HEK293 (cell line): ENCODE measurements around the gene GNG7.

Experiments
- CTCF ChIP-seq: fragments of 450-650 bp; formaldehyde crosslinking; IDR thresholded peaks from 2 replicates; pipeline ENCODE4 v1.5.1; 2016; ENCODE audit warnings: missing biosample characterization, missing genetic modification characterization
- ELK4 ChIP-seq: IDR thresholded peaks from 2 replicates; pipeline ENCODE4 v1.6.1; 2011; ENCODE audit warnings: mild to moderate bottlenecking, low read depth, low read length, borderline replicate concordance
- GLI2 ChIP-seq: fragments of 450-650 bp; formaldehyde crosslinking; IDR thresholded peaks from 2 replicates; pipeline ENCODE4; 2017; ENCODE audit warnings: missing biosample characterization, missing genetic modification characterization, low read depth, borderline replicate concordance
- IKZF3 ChIP-seq: fragments of 450-650 bp; IDR thresholded peaks from 2 replicates; pipeline ENCODE4 v1.5.0; 2018; ENCODE audit warnings: missing biosample characterization, mild to moderate bottlenecking, missing genetic modification characterization, moderate library complexity
- PBX3 ChIP-seq: sonication (generic); formaldehyde crosslinking; IDR thresholded peaks from 2 replicates; pipeline ENCODE4 v1.8.1; 2022; ENCODE audit warnings: mild to moderate bottlenecking, moderate library complexity, missing genetic modification reagents
- PRDM2 ChIP-seq: fragments of 450-650 bp; formaldehyde crosslinking; IDR thresholded peaks from 2 replicates; pipeline ENCODE4 v1.5.1; 2016; ENCODE audit warnings: missing biosample characterization, missing genetic modification characterization, borderline replicate concordance
- ZBTB49 ChIP-seq: fragments of 450-650 bp; formaldehyde crosslinking; IDR thresholded peaks from 2 replicates; pipeline ENCODE4 v1.5.1; 2016; ENCODE audit warnings: missing biosample characterization, missing genetic modification characterization, low read depth
- ZBTB8A ChIP-seq: fragments of 450-650 bp; formaldehyde crosslinking; IDR thresholded peaks from 2 replicates; pipeline ENCODE4 v1.5.1; 2016; ENCODE audit warnings: missing biosample characterization, missing genetic modification characterization
- ZNF341 ChIP-seq: fragments of 450-650 bp; formaldehyde crosslinking; IDR thresholded peaks from 2 replicates; pipeline ENCODE4; 2016; ENCODE audit warnings: low read depth, missing biosample characterization, missing genetic modification characterization
- ZNF518A ChIP-seq: fragments of 450-650 bp; formaldehyde crosslinking; conservative IDR thresholded peaks from 2 replicates; pipeline ENCODE4 v1.5.1; 2016; ENCODE audit warnings: low read depth, missing biosample characterization, missing genetic modification characterization
- ZNF639 ChIP-seq: fragments of 450-650 bp; formaldehyde crosslinking; IDR thresholded peaks from 2 replicates; pipeline ENCODE4 v1.5.1; 2016; ENCODE audit warnings: missing biosample characterization, missing genetic modification characterization
- ZNF670 ChIP-seq: fragments of 450-650 bp; formaldehyde crosslinking; IDR thresholded peaks from 2 replicates; pipeline ENCODE4 v1.5.1; 2016; ENCODE audit warnings: missing biosample characterization, missing genetic modification characterization, low read depth

- TF ChIP-seq PBX3 (CRISPR knock-in tag) = no peak
- TF ChIP-seq GLI2 = no peak
- no peak for TF ChIP-seq CTCF (tag by site-specific recombination)
- no peak for TF ChIP-seq ZNF670 (tag by site-specific recombination)
- TF ChIP-seq ZNF639 (tag by site-specific recombination) = no peak
- TF ChIP-seq ZBTB49 = no peak
- no peak for TF ChIP-seq ZBTB8A (tag by site-specific recombination)
- TF ChIP-seq PRDM2 (tag by site-specific recombination) = no peak
- TF ChIP-seq ELK4 = no peak
- no peak for TF ChIP-seq ZNF518A (tag by site-specific recombination)
- no peak for TF ChIP-seq IKZF3 (tag by site-specific recombination)
- no peak for TF ChIP-seq ZNF341 (tag by site-specific recombination)
These were observed 78.7 kb downstream of the GNG7 start for GRCh38 chr19:2623798-2624197.
